GM12801 (cell line): ENCODE results near the gene DRD4.

Source experiments
- TF ChIP-seq, protein P1 (sequence below): IDR thresholded peaks from one replicate; pipeline ENCODE4 v1.5.1; 2011; ENCODE audit warnings: control low read depth; ENCODE audit not compliant: insufficient read length; ENCODE audit errors: extremely low read depth

Gene DRD4

DNA sequence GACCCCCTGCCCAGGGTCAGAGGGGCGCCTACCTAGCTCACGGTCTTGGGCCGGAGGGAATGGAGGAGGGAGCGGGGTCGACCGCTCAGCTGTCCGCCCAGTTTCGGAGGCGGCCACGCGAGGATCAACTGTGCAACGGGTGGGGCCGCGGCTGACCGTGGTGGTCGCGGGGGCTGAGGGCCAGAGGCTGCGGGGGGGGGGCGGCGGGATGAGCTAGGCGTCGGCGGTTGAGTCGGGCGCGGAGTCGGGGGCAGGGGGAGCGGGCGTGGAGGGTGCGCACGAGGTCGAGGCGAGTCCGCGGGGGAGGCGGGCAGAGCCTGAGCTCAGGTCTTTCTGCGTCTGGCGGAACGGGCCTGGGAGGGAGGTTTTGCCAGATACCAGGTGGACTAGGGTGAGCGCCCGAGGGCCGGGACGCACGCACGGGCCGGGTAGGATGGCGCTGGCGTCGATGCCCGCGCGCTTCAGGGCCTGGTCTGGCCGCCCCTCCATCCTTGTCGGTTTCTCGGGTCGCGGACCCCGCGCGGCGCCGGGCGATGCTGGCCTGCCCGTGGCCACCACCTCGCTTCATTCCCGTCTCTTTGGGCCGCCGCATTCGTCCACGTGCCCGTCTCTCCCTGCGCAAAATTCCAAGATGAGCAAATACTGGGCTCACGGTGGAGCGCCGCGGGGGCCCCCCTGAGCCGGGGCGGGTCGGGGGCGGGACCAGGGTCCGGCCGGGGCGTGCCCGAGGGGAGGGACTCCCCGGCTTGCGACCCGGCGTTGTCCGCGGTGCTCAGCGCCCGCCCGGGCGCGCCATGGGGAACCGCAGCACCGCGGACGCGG lies at the start of gene DRD4:
TSS of gene DRD4 (plus strand) at position 759 of the 822 bp plus-strand sequence. CDS start at position 795, 36 bp downstream.
- TF ChIP-seq, protein P1, sequence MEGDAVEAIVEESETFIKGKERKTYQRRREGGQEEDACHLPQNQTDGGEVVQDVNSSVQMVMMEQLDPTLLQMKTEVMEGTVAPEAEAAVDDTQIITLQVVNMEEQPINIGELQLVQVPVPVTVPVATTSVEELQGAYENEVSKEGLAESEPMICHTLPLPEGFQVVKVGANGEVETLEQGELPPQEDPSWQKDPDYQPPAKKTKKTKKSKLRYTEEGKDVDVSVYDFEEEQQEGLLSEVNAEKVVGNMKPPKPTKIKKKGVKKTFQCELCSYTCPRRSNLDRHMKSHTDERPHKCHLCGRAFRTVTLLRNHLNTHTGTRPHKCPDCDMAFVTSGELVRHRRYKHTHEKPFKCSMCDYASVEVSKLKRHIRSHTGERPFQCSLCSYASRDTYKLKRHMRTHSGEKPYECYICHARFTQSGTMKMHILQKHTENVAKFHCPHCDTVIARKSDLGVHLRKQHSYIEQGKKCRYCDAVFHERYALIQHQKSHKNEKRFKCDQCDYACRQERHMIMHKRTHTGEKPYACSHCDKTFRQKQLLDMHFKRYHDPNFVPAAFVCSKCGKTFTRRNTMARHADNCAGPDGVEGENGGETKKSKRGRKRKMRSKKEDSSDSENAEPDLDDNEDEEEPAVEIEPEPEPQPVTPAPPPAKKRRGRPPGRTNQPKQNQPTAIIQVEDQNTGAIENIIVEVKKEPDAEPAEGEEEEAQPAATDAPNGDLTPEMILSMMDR: no peak

DNA sequence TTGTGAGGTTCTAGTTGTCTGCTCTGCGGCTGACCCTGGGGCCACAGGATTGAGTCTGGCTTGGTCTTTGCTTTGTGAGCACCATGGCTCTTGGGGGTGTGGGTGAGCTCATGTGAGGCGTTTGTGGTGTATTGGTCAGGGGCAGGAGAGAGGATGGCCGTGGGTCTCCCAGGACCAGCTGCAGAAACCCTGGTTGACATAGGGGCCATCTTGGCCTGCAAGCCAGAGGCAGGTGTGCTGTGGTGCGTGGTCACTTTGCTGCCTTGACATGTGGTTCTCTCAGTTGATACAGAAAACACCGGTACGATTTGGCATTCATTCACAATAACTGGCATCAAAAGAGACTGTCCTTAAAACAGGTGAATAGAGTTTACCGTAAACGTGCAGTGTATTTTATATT lies 49.5 kb upstream of the DRD4 start:
- TF ChIP-seq, protein P1: no peak

DNA sequence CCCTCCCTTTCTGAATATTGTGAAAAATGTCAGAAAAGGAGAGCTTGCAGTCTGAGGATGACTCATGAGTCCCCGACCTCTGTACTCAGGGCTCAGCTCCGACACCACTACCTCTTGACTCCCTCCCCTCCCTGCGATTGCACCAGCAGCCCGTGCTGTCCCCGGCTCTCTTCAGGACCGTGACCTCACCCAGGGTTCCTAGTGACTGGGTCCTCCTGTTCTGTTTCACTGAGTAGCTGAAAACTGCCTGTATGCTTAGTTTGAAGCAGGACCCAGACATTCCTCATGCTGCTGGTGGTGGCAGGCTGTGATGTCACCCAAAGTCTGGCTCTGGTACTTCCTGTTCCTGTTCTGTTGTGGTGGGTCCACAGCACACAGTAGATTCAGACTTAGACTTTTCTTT lies 49.1 kb upstream of the DRD4 start:
- TF ChIP-seq, protein P1: no peak

DNA sequence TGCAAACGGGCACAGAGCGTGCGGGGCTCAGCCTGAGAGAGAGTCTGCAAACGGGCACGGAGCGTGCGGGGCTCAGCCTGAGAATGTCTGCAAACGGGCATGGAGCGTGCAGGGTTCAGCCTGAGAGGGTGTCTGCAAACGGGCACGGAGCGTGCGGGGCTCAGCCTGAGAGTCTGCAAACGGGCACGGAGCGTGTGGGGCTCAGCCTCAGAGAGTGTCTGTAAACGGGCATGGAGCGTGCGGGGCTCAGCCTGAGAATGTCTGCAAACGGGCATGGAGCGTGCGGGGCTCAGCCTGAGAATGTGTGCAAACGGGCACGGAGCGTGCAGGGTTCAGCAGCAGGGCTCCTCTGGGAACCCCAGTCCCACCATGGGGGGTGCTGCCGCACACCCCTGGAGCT lies 47.3 kb upstream of the DRD4 start:
- TF ChIP-seq, protein P1: no peak

DNA sequence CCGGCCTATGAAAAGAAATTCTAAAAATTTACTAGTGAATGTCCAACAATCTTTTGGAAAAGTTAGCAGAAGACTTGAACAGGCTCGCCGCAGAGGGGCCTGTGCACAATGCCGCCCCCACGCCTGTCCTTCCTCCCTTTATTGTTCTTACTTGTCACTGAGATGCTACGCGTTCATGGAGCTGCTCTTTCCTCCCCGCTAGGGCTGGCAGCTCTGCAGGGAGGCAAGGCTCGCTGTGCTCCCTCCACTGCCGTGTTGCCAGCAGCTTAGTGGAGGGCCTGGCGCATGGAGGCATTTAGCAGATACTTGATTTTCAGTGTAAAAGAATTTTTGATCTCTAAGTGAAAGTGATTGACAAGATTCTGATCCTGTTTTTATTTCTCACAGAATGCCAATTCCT lies 46.1 kb upstream of the DRD4 start:
- TF ChIP-seq, protein P1: no peak

DNA sequence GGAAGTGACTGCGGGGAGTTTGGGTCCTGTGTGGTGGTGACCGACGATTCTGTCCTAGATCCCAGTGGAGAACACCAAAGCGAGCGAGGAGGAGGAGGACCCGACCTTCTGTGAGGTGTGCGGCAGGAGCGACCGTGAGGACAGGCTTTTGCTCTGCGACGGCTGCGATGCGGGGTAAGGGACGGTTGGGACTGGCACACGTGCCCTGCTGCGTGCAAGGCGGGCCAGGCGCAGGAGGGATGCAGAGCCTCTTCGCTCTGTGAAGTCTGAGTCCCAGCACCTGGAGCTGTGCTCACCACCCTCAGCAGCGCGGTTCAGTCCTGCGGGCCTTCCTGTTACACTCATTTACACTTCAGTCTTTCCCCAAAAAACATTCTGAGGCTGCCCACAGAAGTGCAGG lies 44.6 kb upstream of the DRD4 start:
- TF ChIP-seq, protein P1: no peak

DNA sequence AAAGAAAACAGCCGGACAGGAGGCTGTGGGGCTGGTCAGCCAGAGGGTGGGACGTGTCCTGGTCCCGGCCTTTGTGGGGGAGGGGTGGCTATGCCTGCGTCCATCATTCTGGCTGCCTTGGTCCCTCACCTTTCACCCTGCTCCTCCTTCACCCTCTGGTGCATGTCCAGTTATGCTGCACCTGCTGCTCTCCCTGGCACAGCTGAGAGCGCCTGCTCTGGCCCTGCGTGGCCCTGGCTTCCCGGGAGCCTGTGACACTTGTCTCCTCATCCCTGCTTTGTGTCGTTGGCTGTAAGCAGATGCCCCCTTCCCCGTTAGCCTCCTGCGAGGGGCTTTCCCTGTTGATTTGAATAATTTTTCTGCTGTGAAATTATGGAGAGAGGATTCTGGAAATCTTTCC lies 44.2 kb upstream of the DRD4 start:
- TF ChIP-seq, protein P1: no peak
